Effector CD8-positive, alpha-beta T cell (primary cell): ENCODE data around the gene SELENOI.
"Not testable (repeated sequence)": the region's sequence is repeated elsewhere in the genome, so short reads cannot be mapped to it uniquely, and the experiment has no call there.

Experiments used
- DNase-seq: peaks from one replicate; lab custom pipeline; 2025; lab: John Stamatoyannopoulos, UW
- total RNA-seq, 4 experiments: gene quantifications; one replicate each; lab custom pipeline; 2026; lab: John Stamatoyannopoulos, UW

SELENOI gene
- 40.8 to 74.5 (median 47.0) reads per million in 4 experiments for total RNA-seq

- peak; percentile 99 for DNase-seq
Measured at GRCh38 chr2:26345545-26346453, at the start of gene SELENOI. TSS of gene SELENOI (plus strand) at chr2:26346143. CDS start at chr2:26346233, 90 bp downstream.

GRCh38 chr2:26297061-26297460 is 48.9 kb upstream of the SELENOI start:
- no peak for DNase-seq

- DNase-seq: no peak
Measured at GRCh38 chr2:26298286-26298637, 47.7 kb upstream of the SELENOI start.

GRCh38 chr2:26298638-26299393 is 47.1 kb upstream of the SELENOI start:
- peak; percentile 15 for DNase-seq

- no peak for DNase-seq
Measured at GRCh38 chr2:26299471-26300101, 46.4 kb upstream of the SELENOI start.

GRCh38 chr2:26300234-26300925 is 45.6 kb upstream of the SELENOI start:
- DNase-seq: no peak

- no peak for DNase-seq
Measured at GRCh38 chr2:26302846-26303245, 43.1 kb upstream of the SELENOI start.

GRCh38 chr2:26305094-26305493 is 40.8 kb upstream of the SELENOI start:
- DNase-seq: not testable (repeated sequence)

- DNase-seq: no peak
Measured at GRCh38 chr2:26305540-26305939, 40.4 kb upstream of the SELENOI start.

- no peak for DNase-seq
Measured at GRCh38 chr2:26309921-26310320, 36.0 kb upstream of the SELENOI start.

GRCh38 chr2:26312471-26312870 is 33.5 kb upstream of the SELENOI start:
- no peak for DNase-seq

GRCh38 chr2:26313446-26313845 is 32.5 kb upstream of the SELENOI start:
- DNase-seq: no peak

GRCh38 chr2:26314243-26314642 is 31.7 kb upstream of the SELENOI start:
- no peak for DNase-seq

GRCh38 chr2:26316041-26316440 is 29.9 kb upstream of the SELENOI start:
- no peak for DNase-seq

- DNase-seq: no peak
Measured at GRCh38 chr2:26316845-26317244, 29.1 kb upstream of the SELENOI start.

GRCh38 chr2:26317377-26318105 is 28.4 kb upstream of the SELENOI start:
- no peak for DNase-seq

- no peak for DNase-seq
Measured at GRCh38 chr2:26318950-26319349, 27.0 kb upstream of the SELENOI start.

- DNase-seq: not testable (repeated sequence)
Measured at GRCh38 chr2:26324479-26324878, 21.5 kb upstream of the SELENOI start.

- DNase-seq: no peak
Measured at GRCh38 chr2:26324903-26325302, 21.0 kb upstream of the SELENOI start.

GRCh38 chr2:26325851-26326250 is 20.1 kb upstream of the SELENOI start:
- no peak for DNase-seq

GRCh38 chr2:26326514-26326913 is 19.4 kb upstream of the SELENOI start:
- no peak for DNase-seq
